K562 (cell line): ENCODE data around the gene PRXL2A. TPM values are rescaled to one million over a fixed set of nuclear protein-coding genes. Genes with fewer than 3 reads are reported as not detected.

Experiments used
- ATAC-seq: fragments of 200-7000 bp; cut with Tn5 transposase; 3 replicates; pipeline ENCODE4 v1.9.1; 2020; ENCODE audit warnings: moderate library complexity
- BruUV-seq: library from RNA; stranded (reverse); fragments of 400-500 nt; replicated peaks from 2 replicates; lab custom pipeline; 2021; lab: Mats Ljungman, UMichigan
- CTCF ChIA-PET: fragments of 300-600 bp; formaldehyde crosslinking; extraction: SDS; loops from one replicate; lab custom pipeline; 2021; ENCODE audit warnings: low intra/inter-chr PET ratio; lab: Yijun Ruan, JAX
- POLR2A ChIA-PET: fragments of 300-600, 350-650 bp; sonication (Branson Sonifier 250); formaldehyde crosslinking; extraction: SDS; loops from one replicate; lab custom pipeline; 2021; ENCODE audit warnings: antibody characterized with exemption, inconsistent platforms; lab: Yijun Ruan, JAX
- DNase-seq, 4 experiments: peaks; one replicate each; pipeline versions ENCODE4 v3.0.0 to v3.0.0-alpha.2; 2011 to 2018; ENCODE audit warnings: low spot score in 3 of 4, mixed read lengths in 3 of 4; ENCODE audit errors: extremely low read depth in 1 of 4
- FAIRE-seq: peaks from 2 replicates; lab custom pipeline; 2011; peaks lifted over from hg19 to GRCh38; lab: Jason Lieb, UNC
- H2AFZ ChIP-seq: 2 replicates; pipeline ENCODE4 v1.6.0; 2011; ENCODE audit warnings: low read depth, low read length, control low read depth, inconsistent platforms
- H3K27ac ChIP-seq: fragments of 200-600 bp; 3 replicates; pipeline ENCODE4 v1.8.0; 2011; ENCODE audit warnings: low read depth, mild to moderate bottlenecking, control low read depth, inconsistent platforms, low read length, moderate library complexity, mixed read lengths; ENCODE audit errors: extremely low read depth
- H3K27me3 ChIP-seq, 2 experiments: fragments of 300-600 bp in 1 of 2; 2 replicates in 1 of 2; 3 replicates in 1 of 2; pipeline versions ENCODE4 v1.6.0 to v1.8.0; 2011; ENCODE audit warnings: inconsistent platforms in 2 of 2, low read length in 2 of 2, mild to moderate bottlenecking in 1 of 2, mixed read lengths in 1 of 2, moderate library complexity in 1 of 2; ENCODE audit not compliant: control insufficient read depth in 2 of 2, insufficient read depth in 2 of 2
- H3K36me3 ChIP-seq: fragments of 300-600 bp; 3 replicates; pipeline ENCODE4 v1.8.0; 2011; ENCODE audit warnings: mild to moderate bottlenecking, low read length, inconsistent platforms; ENCODE audit not compliant: control insufficient read depth, insufficient read depth
- H3K4me1 ChIP-seq, 2 experiments: fragments of 200-600 bp in 1 of 2; replicated peaks in 1 of 2; 2 replicates in 1 of 2; 3 replicates in 1 of 2; pipeline versions ENCODE4 v1.5.1 to v1.8.0; 2011; ENCODE audit warnings: inconsistent platforms in 2 of 2, low read length in 2 of 2, mild to moderate bottlenecking in 1 of 2, mixed read lengths in 1 of 2, moderate library complexity in 1 of 2; ENCODE audit not compliant: control insufficient read depth in 2 of 2, insufficient read depth in 2 of 2
- H3K4me2 ChIP-seq: 2 replicates; pipeline ENCODE4 v1.6.1; 2011; ENCODE audit warnings: low read length, control low read depth, inconsistent platforms, mixed read lengths; ENCODE audit not compliant: insufficient read depth
- H3K4me3 ChIP-seq: fragments of 200-600 bp; sonication (generic), shearing (Covaris generic); 2 replicates; pipeline ENCODE4 v1.5.1; 2016; ENCODE audit warnings: control low read depth, inconsistent platforms
- H3K79me2 ChIP-seq: fragments of 200-600 bp; 3 replicates; pipeline ENCODE4 v1.8.0; 2011; ENCODE audit warnings: low read length, inconsistent platforms; ENCODE audit not compliant: control insufficient read depth, insufficient read depth
- H3K9ac ChIP-seq, 2 experiments: 2 replicates each; pipeline versions ENCODE4 v1.6.0 to v1.6.1; 2011; ENCODE audit warnings: low read depth in 2 of 2, low read length in 2 of 2, control low read depth in 1 of 2, inconsistent platforms in 1 of 2, mild to moderate bottlenecking in 1 of 2, mixed read lengths in 1 of 2; ENCODE audit not compliant: insufficient read depth in 1 of 2
- H3K9me1 ChIP-seq: one replicate; pipeline ENCODE4 v1.6.0; 2011; ENCODE audit warnings: inconsistent platforms, mild to moderate bottlenecking, low read length, moderate library complexity; ENCODE audit not compliant: control insufficient read depth, insufficient read depth
- H3K9me3 ChIP-seq: replicated peaks from 2 replicates; pipeline ENCODE4 v1.5.1; 2011; ENCODE audit warnings: low read depth, low read length, inconsistent platforms; ENCODE audit not compliant: control insufficient read depth, insufficient read depth
- H4K20me1 ChIP-seq: replicated peaks from 2 replicates; pipeline ENCODE4 v1.6.1; 2011; ENCODE audit warnings: low read length, inconsistent platforms, mixed read lengths; ENCODE audit not compliant: control insufficient read depth, insufficient read depth
- BRF1 ChIP-seq: IDR thresholded peaks from 3 replicates; pipeline ENCODE4 v1.6.1; 2011; ENCODE audit warnings: borderline replicate concordance, mild to moderate bottlenecking; ENCODE audit not compliant: insufficient read length; ENCODE audit errors: extremely low read depth
- PHF8 ChIP-seq: fragments of 200-600 bp; sonication (generic); IDR thresholded peaks from 2 replicates; pipeline ENCODE4 v1.6.1; 2012; ENCODE audit warnings: mixed run types, mild to moderate bottlenecking, inconsistent platforms, low read length, moderate library complexity, borderline replicate concordance
- ZKSCAN3 ChIP-seq: fragments of 250-450 bp; sonication (Bioruptor Pico); IDR thresholded peaks from 2 replicates; pipeline ENCODE4 v1.4.0; 2020
- WGBS: fragments of 100-300 bp; shearing (Covaris generic); methylation state at CpG from one replicate; pipeline ENCODE4 v1.1.6; 2016; ENCODE audit warnings: low coverage, mixed read lengths; ENCODE audit not compliant: insufficient coverage; ENCODE audit errors: missing lambda C conversion rate; 5-methylcytosine and 5-hydroxymethylcytosine counted together
- in situ Hi-C: fragments of 300-500 bp; cut with MboI; formaldehyde crosslinking; loops from 4 replicates; pipeline ENCODE4 v1.15.0; 2018; ENCODE audit warnings: inconsistent platforms, mixed read lengths
- intact Hi-C: fragments of 100-400 bp; cut with micrococcal nuclease; formaldehyde crosslinking; loops from 2 replicates; pipeline ENCODE4 v1.14.2; 2022
- polyA plus RNA-seq, 8 experiments: library from polyadenylated mRNA; depleted of rRNA in 4 of 8; stranded (reverse) in 5 of 8; unstranded in 3 of 8; fragments of >200 nt; fragmentation: Nextera tagmentation in 2 of 8; fragmentation: Illumina TruSeq in 1 of 8; extraction: Ambion mirVana in 2 of 8; extraction: Trizol in 1 of 8; gene quantifications; 2 replicates each; pipeline versions ENCODE4 v1.2.1 to v1.2.3, GENCODE V29; 2011 to 2014; ENCODE audit warnings: inconsistent platforms in 1 of 8, missing spikeins in 1 of 8
- total RNA-seq, 7 experiments: library from RNA; depleted of rRNA in 6 of 7; stranded (reverse); fragments of >200 nt in 6 of 7; fragmentation: Illumina TruSeq in 2 of 7; extraction: Trizol in 2 of 7; gene quantifications; 2 replicates each; pipeline versions ENCODE4 v1.2.1 to v1.2.3, GENCODE V29; 2011 to 2021; ENCODE audit warnings: low replicate concordance in 1 of 7
- TF ChIP-seq, protein P1 (sequence below), 3 experiments: fragments of 200-800 bp in 1 of 3; sonication (Bioruptor generic) in 1 of 3; sonication (generic) in 1 of 3; formaldehyde crosslinking in 1 of 3; IDR thresholded peaks; 2 replicates each; pipeline versions ENCODE4 v1.6.1 to v1.8.0; 2016 to 2022; ENCODE audit warnings: mild to moderate bottlenecking in 2 of 3, missing compliant biosample characterization in 2 of 3, missing genetic modification characterization in 2 of 3, missing genetic modification reagents in 1 of 3
- TF ChIP-seq, protein P2 (sequence below): fragments of 450-650 bp; IDR thresholded peaks from 2 replicates; pipeline ENCODE4 v1.6.1; 2018; ENCODE audit not compliant: partially characterized antibody
- TF ChIP-seq, protein P3 (sequence below): fragments of 250-450 bp; sonication (Bioruptor Pico); IDR thresholded peaks from 2 replicates; pipeline ENCODE4 v1.6.1; 2021; ENCODE audit warnings: mild to moderate bottlenecking
- TF ChIP-seq, protein P4 (sequence below): fragments of 250-450 bp; sonication (Bioruptor Pico); IDR thresholded peaks from 2 replicates; pipeline ENCODE4 v1.8.0; 2022; ENCODE audit warnings: inconsistent platforms

Gene PRXL2A
- total and polyA plus RNA-seq, 9 of the 15 experiments (the other 6 are each of a cell fraction or from before 2014, with no cell fraction given) = 0.14 to 1.2 (median 0.75) TPM

DNA sequence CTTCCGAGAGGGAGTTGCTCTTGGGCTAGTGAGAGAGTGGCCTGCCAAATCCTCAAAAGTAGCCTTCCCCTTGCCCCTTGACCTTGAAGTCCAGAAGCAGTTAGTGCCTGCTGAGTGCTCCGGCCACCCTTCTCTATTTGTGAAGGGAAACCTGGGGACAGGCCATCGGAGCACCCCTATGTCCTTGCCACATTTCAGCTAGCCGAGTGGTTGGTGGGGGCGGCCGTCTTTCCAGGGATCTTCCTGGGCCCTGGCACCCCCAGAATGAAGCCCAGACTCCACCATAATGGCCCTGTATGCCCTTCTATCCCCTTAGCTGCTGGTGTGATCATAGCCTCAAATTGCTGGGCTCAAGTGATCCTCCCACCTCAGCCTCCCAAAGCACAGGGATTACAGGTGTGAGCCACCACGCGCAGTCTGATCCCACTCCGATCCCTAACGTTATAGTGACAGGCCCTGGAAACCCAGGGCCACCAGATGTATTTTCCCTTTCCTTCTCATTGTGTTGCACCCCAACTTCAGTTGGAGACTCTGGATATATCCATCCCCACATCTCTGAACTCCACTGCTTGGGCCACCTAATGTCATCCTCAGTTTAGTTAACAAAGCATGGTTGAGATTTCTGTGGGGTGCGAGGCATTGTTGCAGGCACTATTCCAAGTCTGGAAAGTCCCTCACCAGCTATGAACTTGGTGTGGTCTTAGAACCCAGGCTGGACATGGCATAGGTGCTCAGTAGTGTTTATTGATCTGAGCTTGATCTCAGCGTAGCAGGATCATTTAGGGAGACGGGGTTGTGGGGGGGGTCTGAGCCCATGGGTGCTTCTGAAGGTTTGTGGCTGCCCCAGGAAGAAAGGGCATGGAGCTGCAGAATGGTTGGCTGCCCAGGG, 47.4 kb downstream of the PRXL2A start:
- Histone ChIP-seq H3K4me1 (peaks cover 50 to 64% of the 10 kb centered on the region in 2 experiments), H3K4me3 (peak overlapping the region; percentile 81), H3K4me2 (peak overlapping the region; percentile 80), H3K9ac (peak overlapping the region; percentile 80 to 92), H3K27me3 (no peaks in the 10 kb centered on the region), H4K20me1 (peaks cover 23% of the 10 kb centered on the region), H3K79me2 (peaks cover 64% of the 10 kb centered on the region), H3K27ac (peak overlapping the region; percentile 78), H2AFZ (no peak overlapping the region), H3K9me3 (no peaks in the 10 kb centered on the region), H3K36me3 (peaks cover 25% of the 10 kb centered on the region), H3K9me1 (peaks cover 6% of the 10 kb centered on the region)
- DNase-seq (no peak), ATAC-seq (no peak), FAIRE-seq (no peak)
- intact Hi-C loops = no loop called here
- TF ChIP-seq, protein P1, sequence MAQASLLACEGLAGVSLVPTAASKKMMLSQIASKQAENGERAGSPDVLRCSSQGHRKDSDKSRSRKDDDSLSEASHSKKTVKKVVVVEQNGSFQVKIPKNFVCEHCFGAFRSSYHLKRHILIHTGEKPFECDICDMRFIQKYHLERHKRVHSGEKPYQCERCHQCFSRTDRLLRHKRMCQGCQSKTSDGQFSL (CRISPR knock-in tag; IDR thresholded peaks at IDR 0.05) = no peak
- TF ChIP-seq, protein P1 (tag; IDR thresholded peaks at IDR 0.05) = 0 out of 4 replicates have a peak, but pooled peaks of 1 of the 2 experiments have one; percentile 36
- no peak for TF ChIP-seq PHF8
- TF ChIP-seq, protein P2, sequence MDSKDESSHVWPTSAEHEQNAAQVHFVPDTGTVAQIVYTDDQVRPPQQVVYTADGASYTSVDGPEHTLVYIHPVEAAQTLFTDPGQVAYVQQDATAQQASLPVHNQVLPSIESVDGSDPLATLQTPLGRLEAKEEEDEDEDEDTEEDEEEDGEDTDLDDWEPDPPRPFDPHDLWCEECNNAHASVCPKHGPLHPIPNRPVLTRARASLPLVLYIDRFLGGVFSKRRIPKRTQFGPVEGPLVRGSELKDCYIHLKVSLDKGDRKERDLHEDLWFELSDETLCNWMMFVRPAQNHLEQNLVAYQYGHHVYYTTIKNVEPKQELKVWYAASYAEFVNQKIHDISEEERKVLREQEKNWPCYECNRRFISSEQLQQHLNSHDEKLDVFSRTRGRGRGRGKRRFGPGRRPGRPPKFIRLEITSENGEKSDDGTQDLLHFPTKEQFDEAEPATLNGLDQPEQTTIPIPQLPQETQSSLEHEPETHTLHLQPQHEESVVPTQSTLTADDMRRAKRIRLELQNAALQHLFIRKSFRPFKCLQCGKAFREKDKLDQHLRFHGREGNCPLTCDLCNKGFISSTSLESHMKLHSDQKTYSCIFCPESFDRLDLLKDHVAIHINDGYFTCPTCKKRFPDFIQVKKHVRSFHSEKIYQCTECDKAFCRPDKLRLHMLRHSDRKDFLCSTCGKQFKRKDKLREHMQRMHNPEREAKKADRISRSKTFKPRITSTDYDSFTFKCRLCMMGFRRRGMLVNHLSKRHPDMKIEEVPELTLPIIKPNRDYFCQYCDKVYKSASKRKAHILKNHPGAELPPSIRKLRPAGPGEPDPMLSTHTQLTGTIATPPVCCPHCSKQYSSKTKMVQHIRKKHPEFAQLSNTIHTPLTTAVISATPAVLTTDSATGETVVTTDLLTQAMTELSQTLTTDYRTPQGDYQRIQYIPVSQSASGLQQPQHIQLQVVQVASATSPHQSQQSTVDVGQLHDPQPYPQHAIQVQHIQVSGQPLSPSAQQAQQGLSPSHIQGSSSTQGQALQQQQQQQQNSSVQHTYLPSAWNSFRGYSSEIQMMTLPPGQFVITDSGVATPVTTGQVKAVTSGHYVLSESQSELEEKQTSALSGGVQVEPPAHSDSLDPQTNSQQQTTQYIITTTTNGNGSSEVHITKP = peak; percentile 65
- no peak for TF ChIP-seq ZKSCAN3 (CRISPR knock-in tag)
- TF ChIP-seq, protein P3, sequence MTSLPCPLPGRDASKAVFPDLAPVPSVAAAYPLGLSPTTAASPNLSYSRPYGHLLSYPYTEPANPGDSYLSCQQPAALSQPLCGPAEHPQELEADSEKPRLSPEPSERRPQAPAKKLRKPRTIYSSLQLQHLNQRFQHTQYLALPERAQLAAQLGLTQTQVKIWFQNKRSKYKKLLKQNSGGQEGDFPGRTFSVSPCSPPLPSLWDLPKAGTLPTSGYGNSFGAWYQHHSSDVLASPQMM (CRISPR knock-in tag) = no peak
- no peak for TF ChIP-seq BRF1
- TF ChIP-seq, protein P4, sequence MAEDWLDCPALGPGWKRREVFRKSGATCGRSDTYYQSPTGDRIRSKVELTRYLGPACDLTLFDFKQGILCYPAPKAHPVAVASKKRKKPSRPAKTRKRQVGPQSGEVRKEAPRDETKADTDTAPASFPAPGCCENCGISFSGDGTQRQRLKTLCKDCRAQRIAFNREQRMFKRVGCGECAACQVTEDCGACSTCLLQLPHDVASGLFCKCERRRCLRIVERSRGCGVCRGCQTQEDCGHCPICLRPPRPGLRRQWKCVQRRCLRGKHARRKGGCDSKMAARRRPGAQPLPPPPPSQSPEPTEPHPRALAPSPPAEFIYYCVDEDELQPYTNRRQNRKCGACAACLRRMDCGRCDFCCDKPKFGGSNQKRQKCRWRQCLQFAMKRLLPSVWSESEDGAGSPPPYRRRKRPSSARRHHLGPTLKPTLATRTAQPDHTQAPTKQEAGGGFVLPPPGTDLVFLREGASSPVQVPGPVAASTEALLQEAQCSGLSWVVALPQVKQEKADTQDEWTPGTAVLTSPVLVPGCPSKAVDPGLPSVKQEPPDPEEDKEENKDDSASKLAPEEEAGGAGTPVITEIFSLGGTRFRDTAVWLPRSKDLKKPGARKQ (CRISPR knock-in tag) = no peak
- ChIA-PET CTCF (no interaction called here), POLR2A (interaction anchor here (0.6 to 1.8 kb wide), 2 partner anchors 49 to 336 kb away, joined by 3 to 8 read pairs; no protein-coding TSS in a partner anchor)
- BruUV-seq = TSS peak; percentile 71
- WGBS = 52% methylated on average over 13 of the region's 13 CpGs
- in situ Hi-C loops = no loop called here
